Stimulated activated CD4-positive, alpha-beta T cell treated with anti-CD3 and anti-CD28 coated beads, Interleukin-1b, Interleukin-23, amount 100 ng/mL, for 1 hour (primary cell): Measurements from ENCODE around the gene SCRT2.

Experiments used
- DNase-seq, 2 donors: peaks; one replicate each; pipeline ENCODE4 v3.0.0-alpha.2; 2020; ENCODE audit warnings: low read depth in 2 of 2

The SCRT2 gene

GRCh38 chr20:634148-634925, 41.3 kb downstream of the SCRT2 start:
- no peak for DNase-seq

GRCh38 chr20:631101-631500, 44.5 kb downstream of the SCRT2 start:
- no peak for DNase-seq

DNA sequence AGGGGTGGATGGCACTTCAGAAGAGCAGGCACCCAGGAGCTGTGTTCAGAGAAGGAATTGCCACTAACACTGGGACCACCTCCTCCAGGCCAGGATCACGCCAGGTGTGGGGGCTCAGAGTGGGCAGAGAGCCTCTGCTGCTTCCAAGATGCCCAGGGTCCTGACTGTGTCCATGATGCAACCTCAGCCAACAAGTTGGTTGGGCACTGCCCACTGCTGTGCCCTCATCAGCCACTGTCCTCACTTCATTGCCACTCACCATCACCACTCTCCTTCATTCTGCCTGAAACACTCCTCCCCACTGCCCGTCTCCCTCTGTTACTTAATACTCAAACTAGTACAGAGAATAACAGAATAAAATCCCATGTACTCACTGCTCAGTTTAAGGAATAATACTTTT, 49.0 kb downstream of the SCRT2 start:
- DNase-seq: no peak

DNA sequence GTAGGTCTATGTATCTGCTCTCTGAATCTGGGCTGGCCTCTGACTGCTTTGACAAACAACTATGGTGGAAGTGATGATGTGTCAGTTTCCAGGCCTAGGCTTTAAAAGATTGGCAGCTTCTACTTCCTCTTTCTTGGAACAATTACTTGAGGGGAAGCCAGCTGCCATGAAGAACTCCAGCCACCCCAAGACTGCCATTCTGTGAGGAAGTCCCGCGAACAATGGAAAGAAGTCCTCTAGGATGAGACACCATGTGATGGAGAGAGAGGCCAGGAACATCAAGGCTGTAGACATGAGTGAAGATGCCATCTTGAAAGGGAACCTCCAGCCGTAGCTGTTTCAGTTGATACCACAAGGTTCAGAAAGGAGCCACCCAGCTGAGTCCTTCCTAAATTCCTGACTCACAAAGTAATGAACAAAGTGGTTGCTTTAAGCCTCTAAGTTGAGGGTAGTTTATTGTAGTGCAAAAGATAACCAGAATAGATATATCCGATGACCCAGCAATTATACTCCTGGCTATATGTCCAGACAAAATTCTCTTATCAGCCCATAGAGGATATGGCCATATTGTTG, 50.2 kb downstream of the SCRT2 start:
- DNase-seq: no peak

- no peak for DNase-seq
Measured at GRCh38 chr20:623704-624103, 51.9 kb downstream of the SCRT2 start.

- no peak for DNase-seq
Measured at GRCh38 chr20:623021-623420, 52.6 kb downstream of the SCRT2 start.

DNA sequence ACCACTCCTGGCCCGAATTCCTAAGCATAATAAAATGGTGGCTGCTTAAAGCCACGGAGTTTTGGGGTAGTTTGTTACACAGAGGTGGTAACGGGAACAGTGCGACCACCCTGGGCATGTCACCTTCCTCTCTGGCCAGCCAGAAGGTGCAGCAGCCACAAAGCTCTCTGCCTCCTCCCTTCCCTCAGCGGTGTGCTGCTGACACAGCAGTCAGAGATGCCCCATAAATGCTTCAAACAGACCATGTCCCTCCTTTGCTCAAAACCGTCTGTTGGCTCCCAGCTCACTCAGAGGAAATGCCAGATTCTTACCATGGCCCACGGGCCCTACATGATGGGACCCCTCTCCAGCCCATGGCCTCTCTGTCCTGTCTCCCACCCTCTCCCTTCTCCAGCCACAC, 53.4 kb downstream of the SCRT2 start:
- no peak for DNase-seq

- no peak for DNase-seq
Measured at GRCh38 chr20:621125-621756, 54.4 kb downstream of the SCRT2 start.

GRCh38 chr20:620246-620645, 55.4 kb downstream of the SCRT2 start:
- DNase-seq: no peak

- DNase-seq: no peak
Measured at GRCh38 chr20:618980-619379, 56.6 kb downstream of the SCRT2 start.

DNA sequence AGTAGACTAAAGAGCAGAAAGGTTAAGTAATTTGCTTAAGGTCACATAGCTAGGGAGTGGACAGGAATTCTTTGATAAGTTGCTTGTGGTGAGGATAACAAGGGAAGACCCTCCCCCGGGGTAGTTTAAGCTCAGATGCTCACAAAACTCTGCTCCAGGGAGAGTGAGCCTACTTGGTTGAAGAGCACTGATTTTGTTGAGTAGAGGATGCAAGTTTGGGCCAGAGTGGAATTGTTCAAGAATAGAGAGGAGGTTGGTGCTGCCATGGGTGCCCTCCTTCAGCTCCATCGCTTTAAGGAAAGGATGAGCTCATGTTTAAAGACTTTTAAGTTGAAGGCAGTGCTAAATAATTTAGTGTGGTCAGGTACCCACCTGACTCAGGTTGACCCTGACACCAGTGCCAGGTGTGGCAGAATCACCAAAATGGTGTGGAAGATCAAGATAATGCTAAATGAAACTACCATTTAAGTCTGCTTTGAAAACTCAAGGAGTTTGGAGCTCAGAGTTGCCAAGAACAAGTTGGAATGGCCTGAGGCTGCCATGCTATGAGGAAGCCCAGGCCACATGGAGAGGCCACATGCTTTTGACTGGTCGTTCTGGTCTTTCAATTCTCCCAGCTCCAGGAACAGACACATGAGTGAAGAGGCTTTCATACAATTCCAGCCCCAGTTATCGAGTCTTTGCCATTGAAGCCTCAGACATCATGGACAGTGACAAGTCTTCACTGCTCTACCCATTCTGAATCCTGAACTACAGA, 57.5 kb downstream of the SCRT2 start:
- no peak for DNase-seq

DNA sequence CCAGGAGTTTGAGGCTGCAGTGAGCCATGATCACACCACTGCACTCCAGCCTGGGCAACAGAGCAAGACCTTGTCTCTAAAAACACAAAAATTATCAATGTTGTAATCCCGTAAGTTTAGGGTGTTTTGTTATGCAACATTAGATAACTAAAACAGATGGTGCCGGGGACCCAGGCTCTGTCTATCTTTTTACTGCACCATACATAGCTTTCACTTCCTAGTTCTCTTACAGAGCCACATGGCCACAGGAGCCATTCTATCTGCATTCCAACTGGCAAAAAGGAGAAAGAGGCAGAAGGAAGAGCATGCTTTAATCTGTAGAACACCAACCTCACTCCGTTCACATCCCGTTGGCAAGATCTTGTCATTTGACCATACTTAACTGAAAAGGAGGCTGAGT, 60.1 kb downstream of the SCRT2 start:
- DNase-seq: no peak

GRCh38 chr20:611843-612185, 63.8 kb downstream of the SCRT2 start:
- DNase-seq: no peak
